NB4 (cell line): ENCODE results near the gene APC2.

Experiments
- DNase-seq: peaks from one replicate; pipeline ENCODE4 v3.0.0; 2010; ENCODE audit warnings: low read depth
- H3K4me3 ChIP-seq: one replicate; pipeline ENCODE4 v1.5.1; 2011; ENCODE audit warnings: mild to moderate bottlenecking, low read depth, low read length, moderate library complexity
- MAX ChIP-seq: IDR thresholded peaks from 2 replicates; pipeline ENCODE4 v1.6.1; 2011; ENCODE audit warnings: low read depth, low read length
- MYC ChIP-seq: IDR thresholded peaks from 2 replicates; pipeline ENCODE4 v1.6.1; 2011; ENCODE audit warnings: low read depth, low read length
- POLR2A ChIP-seq: IDR thresholded peaks from 2 replicates; pipeline ENCODE4 v1.6.1; 2011; ENCODE audit warnings: mild to moderate bottlenecking; ENCODE audit not compliant: insufficient read length; ENCODE audit errors: extremely low read depth
- TF ChIP-seq, protein P1 (sequence below): IDR thresholded peaks from one replicate; pipeline ENCODE4 v1.5.1; 2012; ENCODE audit warnings: low read depth, low read length

Gene APC2

DNA sequence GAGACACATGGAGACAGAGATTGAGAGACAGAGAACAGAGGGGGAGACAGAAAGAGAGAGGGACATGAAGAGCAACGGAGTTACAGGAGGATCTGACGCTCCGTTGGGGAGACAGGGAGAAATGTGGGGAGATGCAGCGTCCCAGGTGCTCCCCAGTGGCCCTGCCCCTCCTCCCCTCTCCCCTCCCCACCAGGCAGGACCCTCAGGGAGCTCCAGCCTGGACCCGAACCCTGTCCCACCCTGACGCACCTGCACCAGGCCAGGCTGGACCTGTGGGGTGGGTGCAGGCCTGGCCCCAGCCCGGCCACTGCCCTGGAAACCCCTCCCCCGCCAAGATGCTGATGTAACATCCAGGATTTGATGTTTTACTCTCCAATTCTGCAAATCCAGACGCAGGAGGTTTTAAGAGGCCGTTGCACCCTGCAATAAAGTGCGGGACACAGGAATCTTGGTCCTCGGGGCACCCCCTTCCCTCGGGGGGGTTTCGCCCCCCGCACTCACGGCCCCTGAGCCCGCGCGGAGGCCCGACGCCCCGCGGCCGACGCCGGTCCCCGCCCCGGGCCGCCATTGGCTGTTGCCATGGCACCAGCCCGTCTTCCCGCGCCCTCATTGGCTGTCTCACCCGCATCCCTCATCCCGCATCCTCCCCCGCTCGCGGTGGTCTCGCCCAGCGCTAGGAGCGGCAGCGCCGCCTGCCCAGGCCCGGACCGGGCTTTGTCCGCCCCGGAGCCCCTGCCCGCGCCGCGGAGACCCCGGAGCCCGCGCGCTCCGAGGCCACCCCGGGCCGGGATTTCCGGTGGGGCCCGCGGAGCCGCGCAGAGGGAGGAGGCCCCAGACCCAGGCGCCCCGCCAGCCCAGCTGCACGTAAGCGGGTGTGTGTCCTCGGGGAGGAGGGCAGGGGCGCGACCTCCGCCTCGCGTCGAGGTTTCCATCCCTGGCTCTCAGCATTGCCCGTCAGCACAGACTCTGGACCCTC is at the start of gene APC2:
APC2 (plus strand) TSS at position 655 of the 976 bp plus-strand sequence. CDS start 2,881 bp downstream, outside the sequence.
- TF ChIP-seq POLR2A (no peak), MAX (no peak), MYC (no peak)
- TF ChIP-seq, protein P1, sequence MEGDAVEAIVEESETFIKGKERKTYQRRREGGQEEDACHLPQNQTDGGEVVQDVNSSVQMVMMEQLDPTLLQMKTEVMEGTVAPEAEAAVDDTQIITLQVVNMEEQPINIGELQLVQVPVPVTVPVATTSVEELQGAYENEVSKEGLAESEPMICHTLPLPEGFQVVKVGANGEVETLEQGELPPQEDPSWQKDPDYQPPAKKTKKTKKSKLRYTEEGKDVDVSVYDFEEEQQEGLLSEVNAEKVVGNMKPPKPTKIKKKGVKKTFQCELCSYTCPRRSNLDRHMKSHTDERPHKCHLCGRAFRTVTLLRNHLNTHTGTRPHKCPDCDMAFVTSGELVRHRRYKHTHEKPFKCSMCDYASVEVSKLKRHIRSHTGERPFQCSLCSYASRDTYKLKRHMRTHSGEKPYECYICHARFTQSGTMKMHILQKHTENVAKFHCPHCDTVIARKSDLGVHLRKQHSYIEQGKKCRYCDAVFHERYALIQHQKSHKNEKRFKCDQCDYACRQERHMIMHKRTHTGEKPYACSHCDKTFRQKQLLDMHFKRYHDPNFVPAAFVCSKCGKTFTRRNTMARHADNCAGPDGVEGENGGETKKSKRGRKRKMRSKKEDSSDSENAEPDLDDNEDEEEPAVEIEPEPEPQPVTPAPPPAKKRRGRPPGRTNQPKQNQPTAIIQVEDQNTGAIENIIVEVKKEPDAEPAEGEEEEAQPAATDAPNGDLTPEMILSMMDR: no peak
- no peak within 1 kb of the TSS for H3K4me3 ChIP-seq
- no peak for DNase-seq

DNA sequence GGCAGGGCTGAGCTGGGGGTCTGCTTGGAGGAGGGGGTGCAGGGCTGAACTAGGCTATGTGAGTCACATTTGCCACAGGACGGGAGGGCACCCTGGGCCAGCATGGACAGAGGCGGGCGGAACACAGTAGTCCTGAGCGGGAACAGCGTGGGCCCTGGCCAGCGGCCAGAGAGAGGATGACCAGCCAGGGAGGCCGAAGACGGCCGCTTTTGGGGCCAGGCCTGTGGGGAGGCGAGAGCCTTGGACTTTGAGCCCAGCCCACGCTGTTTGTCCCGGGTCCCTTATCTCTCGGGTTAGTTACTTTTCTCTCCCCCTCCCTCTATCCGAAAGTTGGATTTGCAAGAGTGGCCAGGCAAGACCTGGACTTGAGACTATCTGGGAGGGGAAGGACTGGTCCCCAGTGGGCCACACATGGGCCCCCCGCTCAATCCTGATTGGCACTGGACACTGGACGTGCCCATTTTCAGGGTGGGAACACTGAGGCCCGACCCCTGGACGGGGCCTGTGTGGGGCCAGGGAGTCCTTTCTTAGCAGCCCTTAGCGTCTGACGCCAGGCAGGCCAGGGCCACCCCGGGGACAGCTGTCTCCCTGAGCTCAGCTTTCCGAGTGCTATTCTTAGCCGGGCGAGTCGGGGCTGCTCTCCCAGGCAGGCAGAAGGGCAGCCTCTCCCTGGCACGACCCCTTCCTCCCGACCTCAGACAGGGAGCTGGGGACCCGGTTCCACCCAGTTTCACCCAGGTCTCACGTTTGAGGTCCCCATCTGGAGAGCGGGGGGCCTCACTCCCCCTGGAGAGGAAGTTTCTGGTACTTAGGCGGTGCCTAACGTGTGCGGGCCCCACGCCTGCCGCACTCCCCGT is 49.4 kb upstream of the APC2 start:
- no peak overlapping the region for H3K4me3 ChIP-seq
- no peak for DNase-seq
- TF ChIP-seq MYC: no peak
- no peak for TF ChIP-seq MAX
- no peak for TF ChIP-seq POLR2A
- TF ChIP-seq, protein P1: no peak

GRCh38 chr19:1401138-1401888 is 48.6 kb upstream of the APC2 start, which contains the start of gene GAMT:
GAMT (minus strand) TSS chr19:1401542; CDS start chr19:1401476, 66 bp downstream.
- no peak within 1 kb of the TSS for H3K4me3 ChIP-seq
- DNase-seq: peak; percentile 33

DNA sequence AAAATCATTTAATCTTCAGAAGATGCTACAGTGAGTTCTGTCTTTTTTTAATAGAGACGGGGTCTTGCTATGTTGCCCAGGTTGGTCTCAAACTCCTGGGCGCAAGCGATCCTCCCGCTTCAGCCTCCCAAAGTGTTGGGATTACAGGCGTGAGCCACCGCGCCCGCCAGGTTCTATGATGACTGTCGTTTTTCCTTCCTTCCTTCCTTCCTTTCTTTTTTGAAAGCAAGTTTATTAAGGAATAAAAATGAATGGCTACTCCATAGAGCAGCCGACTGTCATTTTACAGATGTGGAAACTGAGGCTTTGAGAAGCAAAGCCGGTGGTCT is 48.1 kb upstream of the APC2 start:
- DNase-seq: no peak
- TF ChIP-seq POLR2A (no peak), MYC (no peak)
- TF ChIP-seq, protein P1: no peak
- H3K4me3 ChIP-seq: no peak overlapping the region

More at GRCh38 chr19:1401138-1401888, 48.6 kb upstream of the APC2 start, which contains the start of gene GAMT:
- TF ChIP-seq MAX (no peak), MYC (no peak)

- TF ChIP-seq MAX: no peak
- no peak for TF ChIP-seq MYC
- no peak for TF ChIP-seq POLR2A
- TF ChIP-seq, protein P1: no peak
- no peak for DNase-seq
- no peak overlapping the region for H3K4me3 ChIP-seq
Measured at GRCh38 chr19:1402411-1403070, 47.4 kb upstream of the APC2 start.
